GM12875 (cell line): ENCODE data around the gene ZFHX3.

Experiments used
- H3K4me3 ChIP-seq: one replicate; pipeline ENCODE4 v1.5.1; 2011; ENCODE audit warnings: low read depth, low read length, control low read depth
- CTCF ChIP-seq: IDR thresholded peaks from 2 replicates; pipeline ENCODE4 v1.5.1; 2011; ENCODE audit warnings: low read depth, mild to moderate bottlenecking, control low read depth, inconsistent platforms, low read length, moderate library complexity, borderline replicate concordance; ENCODE audit not compliant: insufficient read depth

The ZFHX3 gene

GRCh38 chr16:72805486-72805885 lies 242.4 kb downstream of the ZFHX3 start:
- H3K4me3 ChIP-seq, result no peak overlapping the region
- no peak for TF ChIP-seq CTCF

- no peak for TF ChIP-seq CTCF
- no peak overlapping the region for H3K4me3 ChIP-seq
These were observed 247.3 kb downstream of the ZFHX3 start for GRCh38 chr16:72800524-72801161.

GRCh38 chr16:72798264-72798663 lies 249.7 kb downstream of the ZFHX3 start:
- no peak for TF ChIP-seq CTCF
- H3K4me3 ChIP-seq, result no peak overlapping the region

- H3K4me3 ChIP-seq, result no peak overlapping the region
- no peak for TF ChIP-seq CTCF
These were observed 250.3 kb downstream of the ZFHX3 start for GRCh38 chr16:72797621-72798020.

- TF ChIP-seq CTCF, result no peak
- H3K4me3 ChIP-seq, result no peak overlapping the region
These were observed 251.7 kb downstream of the ZFHX3 start for GRCh38 chr16:72796222-72796621.

- TF ChIP-seq CTCF, result no peak
- H3K4me3 ChIP-seq, result no peak overlapping the region
These were observed 252.9 kb downstream of the ZFHX3 start for GRCh38 chr16:72794986-72795385.

GRCh38 chr16:72794319-72794718 lies 253.6 kb downstream of the ZFHX3 start:
- TF ChIP-seq CTCF, result no peak
- no peak overlapping the region for H3K4me3 ChIP-seq
